ENCODE results near the gene TTC39C.
A peak's percentile ranks its signal among the peaks of the same experiment; 100 is the strongest.

TTC39C gene

DNA sequence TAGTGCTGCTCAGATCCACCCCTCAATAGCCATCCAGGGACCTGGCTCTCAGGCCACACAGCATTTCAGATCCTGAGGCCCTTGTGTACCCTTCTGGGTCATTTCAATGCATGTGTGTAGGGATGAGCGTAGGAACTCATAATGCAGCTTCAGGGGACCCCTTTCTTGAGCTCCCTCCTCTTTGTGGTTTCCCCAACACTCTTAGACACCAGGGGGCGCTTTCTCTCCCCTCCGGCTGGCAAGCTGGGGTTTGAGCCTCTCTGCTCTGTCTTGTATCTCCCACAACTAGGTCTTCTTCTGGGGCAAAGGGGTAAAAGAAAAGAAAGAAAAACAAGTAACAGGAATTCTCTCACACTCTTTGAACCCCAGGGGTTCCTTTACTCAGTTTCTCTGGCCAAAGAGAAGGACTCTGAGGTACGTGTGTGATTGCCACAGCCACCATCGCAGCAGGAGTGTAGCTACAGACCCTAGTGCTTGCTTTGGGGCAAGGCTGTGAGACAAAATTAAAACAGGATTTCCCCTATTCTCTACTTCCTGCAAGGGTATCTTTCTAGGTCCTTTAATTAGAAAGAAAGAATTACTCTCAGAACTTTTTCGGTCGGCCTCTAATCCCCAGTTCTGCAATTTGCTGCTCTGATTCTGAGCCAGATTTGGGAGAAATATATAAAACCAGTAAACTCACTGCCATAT, 162.3 kb downstream of the TTC39C start:
- peak; percentile 46 for DNase-seq (ENCODE audit: insufficient read length)
- peak; percentile 94 for FAIRE-seq
- TF ChIP-seq POLR2AphosphoS5 (IDR thresholded peaks at IDR 0.05; ENCODE audit: low read depth, low read length) (no peak), POLR2A (IDR thresholded peaks at IDR 0.05; ENCODE audit: low read depth, low read length) (no peak), TAF1 (IDR thresholded peaks at IDR 0.05; ENCODE audit: borderline replicate concordance, low read depth, low read length) (no peak)

- TF ChIP-seq TAF1 (IDR thresholded peaks at IDR 0.05; ENCODE audit: borderline replicate concordance, low read depth, low read length) (no peak), POLR2AphosphoS5 (IDR thresholded peaks at IDR 0.05; ENCODE audit: low read depth, low read length) (no peak), POLR2A (IDR thresholded peaks at IDR 0.05; ENCODE audit: low read depth, low read length) (no peak)
- FAIRE-seq (no peak), DNase-seq (ENCODE audit: insufficient read length) (no peak)
Observed at GRCh38 chr18:24177499-24178133, 163.1 kb downstream of the TTC39C start.

DNA sequence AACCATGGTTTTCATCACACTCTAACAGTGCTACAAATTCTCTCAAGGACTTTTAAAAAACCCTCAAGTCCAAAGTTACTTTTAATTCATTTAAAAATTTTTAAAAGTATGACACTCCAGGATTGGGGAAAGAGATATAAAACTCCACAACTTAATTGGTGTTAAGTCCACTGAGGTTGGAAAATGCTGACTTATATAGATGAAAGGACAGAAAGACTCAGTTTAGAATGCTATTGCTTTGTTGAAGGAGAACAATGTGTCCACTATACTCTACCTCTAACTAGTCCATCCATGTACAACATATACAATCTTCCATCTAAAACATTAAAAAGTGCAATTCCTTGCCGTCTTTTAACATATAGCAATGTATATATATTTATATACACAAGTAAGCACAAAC, 165.5 kb downstream of the TTC39C start:
- FAIRE-seq (no peak), DNase-seq (ENCODE audit: insufficient read length) (no peak)
- TF ChIP-seq TAF1 (IDR thresholded peaks at IDR 0.05; ENCODE audit: borderline replicate concordance, low read depth, low read length) (no peak), POLR2AphosphoS5 (IDR thresholded peaks at IDR 0.05; ENCODE audit: low read depth, low read length) (no peak), POLR2A (IDR thresholded peaks at IDR 0.05; ENCODE audit: low read depth, low read length) (no peak)

DNA sequence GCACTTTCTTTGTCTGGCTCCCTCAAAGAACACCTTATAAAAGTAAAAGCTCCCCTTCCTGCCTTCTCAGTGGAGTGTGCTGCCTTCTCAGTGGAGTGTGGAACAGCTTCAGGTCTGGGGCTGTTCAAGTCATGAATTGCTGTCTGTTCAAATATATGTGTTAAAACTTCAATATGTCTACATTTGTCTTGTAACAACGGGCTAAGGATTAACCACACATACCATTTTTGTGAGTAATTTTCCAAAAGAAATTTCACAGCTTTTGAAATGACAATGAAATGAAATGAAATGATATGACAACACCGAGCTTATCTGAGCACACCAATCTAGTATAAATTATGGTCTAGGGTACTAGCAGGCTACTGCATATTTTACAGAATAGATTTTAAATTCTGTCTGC, 167.3 kb downstream of the TTC39C start:
- no peak for TF ChIP-seq POLR2AphosphoS5 (IDR thresholded peaks at IDR 0.05; ENCODE audit: low read depth, low read length)
- no peak for TF ChIP-seq TAF1 (IDR thresholded peaks at IDR 0.05; ENCODE audit: borderline replicate concordance, low read depth, low read length)
- TF ChIP-seq POLR2A (IDR thresholded peaks at IDR 0.05; ENCODE audit: low read depth, low read length), result no peak
- FAIRE-seq (no peak), DNase-seq (ENCODE audit: insufficient read length) (no peak)

All from GM12892 (cell line).